SJSA1 (cell line): ENCODE data around the gene CD2AP. TPM values are rescaled to one million over a fixed set of nuclear protein-coding genes. Genes with fewer than 3 reads are reported as not detected.

Experiments
- DNase-seq, 2 experiments: peaks; one replicate each; pipeline ENCODE4 v3.0.0-alpha.2; 2015 to 2020; ENCODE audit warnings: low spot score in 2 of 2, low read depth in 1 of 2
- H3K27ac ChIP-seq: fragments of 250-450 bp; sonication (Bioruptor Pico); 2 replicates; pipeline ENCODE4 v1.5.1; 2020; ENCODE audit warnings: mild to moderate bottlenecking, moderate library complexity
- H3K27me3 ChIP-seq: fragments of 250-450 bp; sonication (Bioruptor Pico); replicated peaks from 2 replicates; pipeline ENCODE4 v1.5.1; 2020; ENCODE audit warnings: mild to moderate bottlenecking, moderate library complexity
- H3K36me3 ChIP-seq: fragments of 250-450 bp; sonication (Bioruptor Pico); 2 replicates; pipeline ENCODE4 v1.5.1; 2020; ENCODE audit warnings: mild to moderate bottlenecking
- H3K4me1 ChIP-seq: fragments of 250-450 bp; sonication (Bioruptor Pico); replicated peaks from 2 replicates; pipeline ENCODE4 v1.6.1; 2021; ENCODE audit warnings: mild to moderate bottlenecking
- H3K4me3 ChIP-seq: fragments of 250-450 bp; sonication (Bioruptor Pico); 2 replicates; pipeline ENCODE4 v1.5.1; 2020; ENCODE audit warnings: mild to moderate bottlenecking
- H3K9me3 ChIP-seq: fragments of 250-450 bp; sonication (Bioruptor Pico); replicated peaks from 2 replicates; pipeline ENCODE4 v1.5.1; 2020; ENCODE audit warnings: mild to moderate bottlenecking
- total RNA-seq: library from RNA; depleted of rRNA; stranded (reverse); fragments of >200 nt; shearing (Covaris generic); gene quantifications from 2 replicates; pipeline ENCODE4 v1.2.3, GENCODE V29; 2014

CD2AP gene
- total RNA-seq, 1 experiment from 2014 or later = 28.9 TPM

- Histone ChIP-seq H3K27me3 (no peaks in the 10 kb centered on the region), H3K36me3 (no peaks in the 10 kb centered on the region), H3K9me3 (no peaks in the 10 kb centered on the region)
These were observed 18.5 kb downstream of the CD2AP start for GRCh38 chr6:47495954-47496545.

GRCh38 chr6:47496935-47497579 lies 19.5 kb downstream of the CD2AP start:
- H3K27ac ChIP-seq = no peak overlapping the region
- H3K36me3 ChIP-seq = no peaks in the 10 kb centered on the region

More at GRCh38 chr6:47495954-47496545, 18.5 kb downstream of the CD2AP start:
- H3K4me1 ChIP-seq = no peaks in the 10 kb centered on the region
- H3K4me3 ChIP-seq = no peak overlapping the region
- no peak overlapping the region for H3K27ac ChIP-seq
- no peak for DNase-seq

GRCh38 chr6:47502920-47503319 lies 25.3 kb downstream of the CD2AP start:
- Histone ChIP-seq H3K36me3 (peaks cover 7% of the 10 kb centered on the region; the same call in 1 of the 2 replicates), H3K9me3 (no peaks in the 10 kb centered on the region), H3K4me3 (no peak overlapping the region), H3K27me3 (no peaks in the 10 kb centered on the region), H3K4me1 (no peaks in the 10 kb centered on the region; the same call in 1 of the 2 replicates), H3K27ac (no peak overlapping the region)
- DNase-seq = no peak

More at GRCh38 chr6:47496935-47497579, 19.5 kb downstream of the CD2AP start:
- H3K9me3 ChIP-seq = no peaks in the 10 kb centered on the region
- no peak overlapping the region for H3K4me3 ChIP-seq
- H3K27me3 ChIP-seq = no peaks in the 10 kb centered on the region
- no peak for DNase-seq
- H3K4me1 ChIP-seq = no peaks in the 10 kb centered on the region

GRCh38 chr6:47509937-47510336 lies 32.3 kb downstream of the CD2AP start:
- H3K27me3 ChIP-seq = no peaks in the 10 kb centered on the region
- peaks cover 28% of the 10 kb centered on the region for H3K36me3 ChIP-seq
- H3K9me3 ChIP-seq = no peaks in the 10 kb centered on the region; the same call in 1 of the 2 replicates
- no peak overlapping the region for H3K4me3 ChIP-seq
- DNase-seq = no peak
- no peak overlapping the region for H3K27ac ChIP-seq
- no peaks in the 10 kb centered on the region for H3K4me1 ChIP-seq

GRCh38 chr6:47512872-47513271 lies 35.3 kb downstream of the CD2AP start:
- DNase-seq = no peak
- Histone ChIP-seq H3K9me3 (no peaks in the 10 kb centered on the region; the same call in 1 of the 2 replicates), H3K36me3 (peaks cover 21% of the 10 kb centered on the region), H3K27ac (no peak overlapping the region), H3K4me1 (no peaks in the 10 kb centered on the region), H3K27me3 (no peaks in the 10 kb centered on the region), H3K4me3 (no peak overlapping the region)

- Histone ChIP-seq H3K9me3 (no peaks in the 10 kb centered on the region), H3K27me3 (no peaks in the 10 kb centered on the region), H3K36me3 (no peaks in the 10 kb centered on the region), H3K27ac (no peak overlapping the region), H3K4me3 (no peak overlapping the region), H3K4me1 (no peaks in the 10 kb centered on the region)
- DNase-seq = no peak
These were observed 41.7 kb downstream of the CD2AP start for GRCh38 chr6:47519279-47519678.

- Histone ChIP-seq H3K4me3 (no peak overlapping the region), H3K9me3 (no peaks in the 10 kb centered on the region), H3K27me3 (no peaks in the 10 kb centered on the region), H3K27ac (no peak overlapping the region), H3K4me1 (no peaks in the 10 kb centered on the region), H3K36me3 (no peaks in the 10 kb centered on the region)
- DNase-seq = no peak
These were observed 42.7 kb downstream of the CD2AP start for GRCh38 chr6:47520282-47520681.

- H3K27ac ChIP-seq = no peak overlapping the region
- no peaks in the 10 kb centered on the region for H3K4me1 ChIP-seq
- no peaks in the 10 kb centered on the region for H3K9me3 ChIP-seq
- H3K36me3 ChIP-seq = no peaks in the 10 kb centered on the region; the same call in 1 of the 2 replicates
- DNase-seq = no peak
- H3K4me3 ChIP-seq = no peak overlapping the region
- no peaks in the 10 kb centered on the region for H3K27me3 ChIP-seq
These were observed 44.4 kb downstream of the CD2AP start for GRCh38 chr6:47521961-47522360.

GRCh38 chr6:47524136-47524845 lies 46.7 kb downstream of the CD2AP start:
- H3K9me3 ChIP-seq = no peaks in the 10 kb centered on the region
- no peak overlapping the region for H3K4me3 ChIP-seq
- H3K4me1 ChIP-seq = no peaks in the 10 kb centered on the region
- H3K27ac ChIP-seq = no peak overlapping the region
- DNase-seq = peak in 1 of 2 experiments; percentile 15
- H3K27me3 ChIP-seq = no peaks in the 10 kb centered on the region
- peaks cover 7% of the 10 kb centered on the region; the same call in 1 of the 2 replicates for H3K36me3 ChIP-seq

- no peak overlapping the region for H3K4me3 ChIP-seq
- no peaks in the 10 kb centered on the region for H3K4me1 ChIP-seq
- no peak overlapping the region for H3K27ac ChIP-seq
- no peaks in the 10 kb centered on the region for H3K27me3 ChIP-seq
- no peak for DNase-seq
- H3K36me3 ChIP-seq = peaks cover 7% of the 10 kb centered on the region; the same call in 1 of the 2 replicates
- no peaks in the 10 kb centered on the region for H3K9me3 ChIP-seq
These were observed 47.9 kb downstream of the CD2AP start for GRCh38 chr6:47525330-47526057.

GRCh38 chr6:47527274-47527673 lies 49.7 kb downstream of the CD2AP start:
- no peaks in the 10 kb centered on the region for H3K4me1 ChIP-seq
- no peak overlapping the region for H3K4me3 ChIP-seq
- H3K9me3 ChIP-seq = no peaks in the 10 kb centered on the region
- DNase-seq = no peak
- H3K27me3 ChIP-seq = no peaks in the 10 kb centered on the region
- no peak overlapping the region for H3K27ac ChIP-seq
- H3K36me3 ChIP-seq = peaks cover 7% of the 10 kb centered on the region; the same call in 1 of the 2 replicates

- Histone ChIP-seq H3K4me1 (no peaks in the 10 kb centered on the region), H3K9me3 (no peaks in the 10 kb centered on the region), H3K36me3 (peaks cover 7% of the 10 kb centered on the region; the same call in 1 of the 2 replicates), H3K27me3 (no peaks in the 10 kb centered on the region), H3K4me3 (no peak overlapping the region), H3K27ac (no peak overlapping the region)
- no peak for DNase-seq
These were observed 52.1 kb downstream of the CD2AP start for GRCh38 chr6:47529734-47530133.

GRCh38 chr6:47532981-47533585 lies 55.5 kb downstream of the CD2AP start:
- Histone ChIP-seq H3K4me1 (no peaks in the 10 kb centered on the region), H3K36me3 (0 out of 2 replicates have a peak, but pooled peaks cover 8% of the 10 kb centered on the region), H3K27me3 (no peaks in the 10 kb centered on the region), H3K4me3 (no peak overlapping the region), H3K9me3 (no peaks in the 10 kb centered on the region), H3K27ac (no peak overlapping the region)
- no peak for DNase-seq
